Stimulated activated CD8-positive, alpha-beta memory T cell treated with anti-CD3 and anti-CD28 coated beads, Interleukin-2, amount 100 ng/mL, for 1 hour (primary cell): ENCODE data around the gene STAB1.

Experiments
- DNase-seq, 2 donors: peaks; one replicate each; pipeline ENCODE4 v3.0.0-alpha.2; 2020; ENCODE audit warnings: low read depth in 2 of 2

STAB1 gene

GRCh38 chr3:52483577-52484381, 11.4 kb upstream of the STAB1 start:
- no peak for DNase-seq

- no peak for DNase-seq
These were observed 10.3 kb upstream of the STAB1 start for GRCh38 chr3:52484680-52485461.

- DNase-seq = no peak
These were observed 7.9 kb upstream of the STAB1 start for GRCh38 chr3:52487050-52487787.

- DNase-seq = no peak
These were observed 7.1 kb upstream of the STAB1 start for GRCh38 chr3:52487788-52488691.

GRCh38 chr3:52488746-52489145, 6.4 kb upstream of the STAB1 start:
- no peak for DNase-seq

- no peak for DNase-seq
These were observed 5.7 kb upstream of the STAB1 start for GRCh38 chr3:52489453-52489852.

- no peak for DNase-seq
These were observed 4.9 kb upstream of the STAB1 start for GRCh38 chr3:52490035-52490938.

- DNase-seq = no peak
These were observed 4.1 kb upstream of the STAB1 start for GRCh38 chr3:52490939-52491526.

GRCh38 chr3:52492059-52492458, 3.1 kb upstream of the STAB1 start:
- DNase-seq = no peak

GRCh38 chr3:52493232-52494017, 1.7 kb upstream of the STAB1 start:
- no peak for DNase-seq

- DNase-seq = no peak
These were observed 693 bp upstream of the STAB1 start for GRCh38 chr3:52494445-52494844.

GRCh38 chr3:52495777-52496602, 852 bp downstream of the STAB1 start:
- no peak for DNase-seq

GRCh38 chr3:52498137-52499054, 3.3 kb downstream of the STAB1 start:
- DNase-seq = no peak

GRCh38 chr3:52501046-52501445, 5.9 kb downstream of the STAB1 start:
- no peak for DNase-seq

GRCh38 chr3:52502001-52502400, 6.9 kb downstream of the STAB1 start:
- no peak for DNase-seq

- no peak for DNase-seq
These were observed 7.7 kb downstream of the STAB1 start for GRCh38 chr3:52502808-52503350.
